HG03469 (cell line): Measurements from ENCODE around the gene KAT14.
"Not testable (repeated sequence)": the region's sequence is repeated elsewhere in the genome, so short reads cannot be mapped to it uniquely, and the experiment has no call there.

Source experiments
- ATAC-seq: cut with Tn5 transposase; IDR thresholded peaks from one replicate; pipeline ENCODE4 v1.9.1; 2021; ENCODE audit warnings: mild to moderate bottlenecking, moderate library complexity, moderate number of reproducible peaks; ENCODE audit not compliant: unreplicated experiment

Gene KAT14, protein sequence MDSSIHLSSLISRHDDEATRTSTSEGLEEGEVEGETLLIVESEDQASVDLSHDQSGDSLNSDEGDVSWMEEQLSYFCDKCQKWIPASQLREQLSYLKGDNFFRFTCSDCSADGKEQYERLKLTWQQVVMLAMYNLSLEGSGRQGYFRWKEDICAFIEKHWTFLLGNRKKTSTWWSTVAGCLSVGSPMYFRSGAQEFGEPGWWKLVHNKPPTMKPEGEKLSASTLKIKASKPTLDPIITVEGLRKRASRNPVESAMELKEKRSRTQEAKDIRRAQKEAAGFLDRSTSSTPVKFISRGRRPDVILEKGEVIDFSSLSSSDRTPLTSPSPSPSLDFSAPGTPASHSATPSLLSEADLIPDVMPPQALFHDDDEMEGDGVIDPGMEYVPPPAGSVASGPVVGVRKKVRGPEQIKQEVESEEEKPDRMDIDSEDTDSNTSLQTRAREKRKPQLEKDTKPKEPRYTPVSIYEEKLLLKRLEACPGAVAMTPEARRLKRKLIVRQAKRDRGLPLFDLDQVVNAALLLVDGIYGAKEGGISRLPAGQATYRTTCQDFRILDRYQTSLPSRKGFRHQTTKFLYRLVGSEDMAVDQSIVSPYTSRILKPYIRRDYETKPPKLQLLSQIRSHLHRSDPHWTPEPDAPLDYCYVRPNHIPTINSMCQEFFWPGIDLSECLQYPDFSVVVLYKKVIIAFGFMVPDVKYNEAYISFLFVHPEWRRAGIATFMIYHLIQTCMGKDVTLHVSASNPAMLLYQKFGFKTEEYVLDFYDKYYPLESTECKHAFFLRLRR

DNA sequence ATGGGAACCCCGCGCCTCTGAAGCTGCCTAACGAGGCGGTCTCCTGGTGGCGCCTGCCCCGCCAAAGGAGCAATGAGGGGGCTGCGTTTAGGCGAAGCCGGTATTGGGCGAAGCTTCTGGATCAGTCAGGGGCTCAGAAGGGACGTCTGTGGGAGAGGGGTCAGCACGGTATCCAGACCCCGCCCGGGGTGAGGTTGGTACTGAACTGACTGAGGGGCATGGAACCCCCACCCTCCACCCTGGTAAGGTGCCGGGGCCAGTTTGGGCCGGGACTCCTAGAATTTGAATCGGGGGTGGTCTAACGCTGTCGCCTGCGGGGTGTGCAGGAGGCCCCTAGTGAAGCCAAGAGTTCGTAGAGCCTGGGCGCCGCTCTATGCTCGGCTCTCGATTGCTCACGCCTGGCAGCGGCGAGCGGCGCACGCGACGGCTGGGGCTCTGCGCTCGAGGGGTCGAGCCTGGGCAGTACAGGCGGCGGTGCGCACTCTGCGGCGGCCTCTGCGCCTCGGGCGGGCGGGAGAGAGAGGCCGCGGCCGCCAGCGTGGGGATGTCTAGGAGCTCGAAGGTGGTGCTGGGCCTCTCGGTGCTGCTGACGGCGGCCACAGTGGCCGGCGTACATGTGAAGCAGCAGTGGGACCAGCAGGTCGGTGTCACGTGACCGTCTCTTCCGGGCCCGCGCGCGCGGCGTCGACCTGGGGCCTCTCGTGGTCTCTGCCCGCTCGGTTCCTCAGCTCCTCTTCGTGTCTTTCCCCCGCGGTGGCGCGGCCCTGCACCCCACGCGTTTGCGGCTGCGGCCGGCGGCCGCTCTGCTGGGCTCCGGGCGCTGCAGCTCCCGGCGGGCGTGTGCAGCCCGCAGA is at the start of gene KAT14, which contains the start of gene PET117:
Gene KAT14, plus strand, starts transcription at position 452 of the 854 bp plus-strand sequence. CDS start 4,798 bp downstream, outside the sequence.
Gene PET117, plus strand, starts transcription at position 452 of the 854 bp plus-strand sequence. Its CDS starts 93 bp downstream, at position 545.
- peak; percentile 80 for ATAC-seq

DNA sequence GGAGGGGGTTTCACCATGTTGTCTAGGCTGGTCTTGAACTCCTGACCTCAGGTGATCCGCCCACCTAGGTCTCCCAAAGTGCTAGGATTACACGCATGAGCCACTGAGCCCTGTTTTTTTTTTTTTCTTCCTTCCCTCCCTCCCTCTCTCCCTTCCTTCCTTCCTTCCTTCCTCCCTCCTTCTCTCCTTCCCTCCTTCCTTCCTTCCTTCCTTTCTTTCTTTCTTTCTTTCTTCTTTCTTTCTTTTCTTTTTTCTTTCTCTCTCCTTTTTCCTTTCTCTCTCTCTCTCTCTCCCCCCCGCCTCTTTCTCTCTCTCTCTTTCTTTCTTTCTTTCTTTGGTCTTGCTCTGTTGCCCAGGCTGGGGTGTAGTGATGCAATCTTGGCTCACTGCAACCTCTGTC is 49.4 kb upstream of the KAT14 start:
- not testable (repeated sequence) for ATAC-seq

DNA sequence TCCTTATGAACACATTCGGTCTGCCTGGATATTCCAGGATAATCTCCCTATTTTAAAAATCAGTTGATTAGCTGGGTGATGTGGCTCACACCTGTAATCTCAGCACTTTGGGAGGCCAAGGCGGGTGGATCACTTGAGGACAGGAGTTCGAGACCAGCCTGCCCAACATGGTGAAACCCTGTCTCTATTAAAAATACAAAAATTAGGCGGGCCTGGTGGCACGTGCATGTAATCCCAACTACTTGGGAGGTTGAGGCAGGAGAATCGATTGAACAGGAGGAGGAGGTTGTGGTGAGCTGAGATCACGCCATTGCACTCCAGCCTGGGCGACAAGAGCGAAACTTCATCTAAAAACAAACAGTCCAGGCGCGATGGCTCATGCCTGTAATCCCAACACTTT is 48.8 kb upstream of the KAT14 start:
- not testable (repeated sequence) for ATAC-seq

DNA sequence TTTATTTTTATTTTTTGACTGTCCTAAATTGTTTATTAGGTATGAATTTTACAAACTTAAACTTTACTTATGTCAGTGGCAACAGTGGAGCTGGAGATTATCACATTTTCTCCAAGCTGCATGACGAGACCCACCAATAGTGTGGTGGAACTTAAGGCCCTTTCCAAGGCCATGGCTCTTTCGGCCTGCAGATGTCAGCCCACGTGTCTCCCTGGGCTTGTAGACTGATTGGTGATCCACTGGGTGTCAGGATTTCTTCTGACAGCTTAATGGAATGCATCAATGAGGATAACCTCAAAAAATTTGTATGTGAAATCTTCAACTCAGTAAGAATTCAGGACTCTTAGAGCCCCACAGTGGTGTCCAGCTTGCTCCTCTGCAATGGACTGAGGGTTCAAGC is 47.6 kb upstream of the KAT14 start:
- no peak for ATAC-seq

DNA sequence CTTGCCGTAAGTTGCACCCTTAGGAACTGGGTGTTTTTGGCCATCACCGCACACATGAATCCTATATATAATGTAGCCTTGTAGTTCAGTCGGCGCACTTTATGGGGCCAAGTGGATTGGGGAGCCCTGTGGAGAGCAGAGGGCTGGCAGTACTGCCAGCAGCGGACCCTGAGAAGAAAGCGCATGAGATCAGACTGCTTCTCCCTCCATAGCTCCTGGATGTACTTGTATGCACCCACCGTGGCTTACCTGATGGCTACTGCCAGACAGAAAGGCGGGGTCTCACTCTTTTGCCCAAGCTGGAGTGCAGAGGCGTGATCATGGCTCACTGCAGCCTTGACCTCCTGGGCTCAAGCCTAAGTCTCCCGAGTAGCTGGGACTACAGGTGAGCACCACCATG is 47.2 kb upstream of the KAT14 start:
- ATAC-seq: no peak

DNA sequence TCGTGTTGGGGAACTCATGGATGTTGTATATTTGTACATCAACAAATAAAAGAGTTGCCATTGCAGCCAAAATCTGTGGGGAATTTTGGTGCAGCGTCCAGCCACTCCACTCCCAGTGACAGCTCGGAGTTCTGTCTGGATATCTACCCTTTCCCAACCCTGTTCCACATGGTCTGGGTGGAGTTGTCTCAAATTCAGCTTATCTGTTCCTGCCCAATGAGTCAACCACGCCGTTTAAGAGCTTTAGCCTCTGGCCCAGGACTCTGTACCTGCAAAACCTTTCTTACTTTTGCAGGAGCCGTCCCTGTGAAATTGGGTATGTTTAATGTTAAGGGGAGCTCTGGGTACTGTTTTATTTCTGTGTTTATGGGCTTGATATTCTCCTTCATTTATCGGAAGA is 46.0 kb upstream of the KAT14 start:
- ATAC-seq: no peak

DNA sequence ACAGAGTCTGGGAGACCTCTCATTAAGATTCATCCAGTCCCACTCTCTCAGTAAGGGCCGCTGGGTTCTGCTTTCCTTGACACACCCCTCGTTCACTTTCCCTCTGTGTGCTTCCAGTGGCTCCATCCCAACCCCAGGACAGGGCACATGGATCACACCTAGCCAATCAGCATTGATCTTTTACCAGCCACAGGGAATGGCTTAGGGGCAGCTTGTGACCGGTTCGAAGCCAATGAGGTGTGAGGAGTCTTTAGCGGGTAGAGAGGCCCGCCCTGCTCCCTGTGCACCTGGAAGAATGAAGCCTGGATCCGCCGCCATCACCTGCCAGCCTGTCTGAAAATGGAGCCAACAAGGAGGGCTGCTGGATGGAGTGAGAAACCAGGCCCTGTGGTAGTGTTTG is 44.8 kb upstream of the KAT14 start:
- ATAC-seq: no peak

DNA sequence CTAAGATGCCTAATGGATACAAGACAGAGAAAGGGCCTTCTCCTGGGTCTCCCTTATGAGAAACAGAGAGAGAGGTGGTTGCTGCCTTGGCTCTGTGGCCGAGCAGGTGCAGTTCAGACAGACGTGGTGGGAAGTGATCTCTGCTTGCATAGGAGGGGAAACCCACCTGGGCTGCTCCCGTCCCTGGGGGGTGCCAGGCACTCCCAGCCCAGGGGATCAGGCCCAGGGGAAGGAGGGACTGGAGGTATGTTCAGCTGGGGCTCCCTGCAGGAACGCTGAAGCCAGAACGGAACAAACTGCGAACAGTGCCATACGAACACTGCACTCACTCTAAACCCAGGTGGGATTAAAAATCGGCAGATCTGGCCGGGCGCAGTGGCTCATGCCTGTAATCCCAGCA is 44.3 kb upstream of the KAT14 start:
- ATAC-seq: no peak

DNA sequence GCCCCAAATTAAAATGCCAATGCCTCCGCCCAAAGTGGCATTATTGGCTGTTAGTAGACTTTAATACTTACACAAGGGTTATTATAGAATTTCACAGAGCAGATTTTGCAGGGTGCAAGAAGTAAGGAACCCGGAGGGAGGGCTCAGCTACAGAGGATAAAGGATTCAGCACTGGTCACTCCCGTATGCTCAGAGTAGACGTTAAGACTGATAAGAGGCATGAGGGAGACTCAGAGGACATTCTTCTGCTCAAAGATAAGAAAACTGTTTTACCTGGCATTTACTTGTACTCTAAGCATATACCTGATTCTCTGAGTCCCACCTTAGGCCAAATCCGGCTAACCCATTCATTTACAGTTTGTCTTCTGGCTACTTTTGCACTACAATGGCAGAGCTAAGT is 43.5 kb upstream of the KAT14 start:
- no peak for ATAC-seq

DNA sequence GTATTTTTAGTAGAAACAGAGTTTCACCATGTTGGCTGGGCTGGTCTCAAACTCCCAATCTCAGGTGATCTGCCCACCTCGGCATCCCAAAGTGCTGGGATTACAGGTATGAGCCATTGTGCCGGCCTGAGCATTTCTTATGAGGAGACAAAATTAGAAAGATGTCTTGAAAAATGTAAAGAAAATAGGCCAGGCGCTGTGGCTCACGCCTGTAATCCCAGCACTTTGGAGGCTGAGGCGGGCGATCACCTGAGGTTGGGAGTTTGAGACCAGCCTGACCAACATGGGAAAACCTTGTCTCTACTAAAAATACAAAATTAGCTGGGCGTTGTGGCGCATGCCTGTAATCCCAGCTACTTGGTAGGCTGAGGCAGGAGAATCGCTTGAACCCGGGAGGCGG is 37.1 kb upstream of the KAT14 start:
- ATAC-seq: not testable (repeated sequence)

DNA sequence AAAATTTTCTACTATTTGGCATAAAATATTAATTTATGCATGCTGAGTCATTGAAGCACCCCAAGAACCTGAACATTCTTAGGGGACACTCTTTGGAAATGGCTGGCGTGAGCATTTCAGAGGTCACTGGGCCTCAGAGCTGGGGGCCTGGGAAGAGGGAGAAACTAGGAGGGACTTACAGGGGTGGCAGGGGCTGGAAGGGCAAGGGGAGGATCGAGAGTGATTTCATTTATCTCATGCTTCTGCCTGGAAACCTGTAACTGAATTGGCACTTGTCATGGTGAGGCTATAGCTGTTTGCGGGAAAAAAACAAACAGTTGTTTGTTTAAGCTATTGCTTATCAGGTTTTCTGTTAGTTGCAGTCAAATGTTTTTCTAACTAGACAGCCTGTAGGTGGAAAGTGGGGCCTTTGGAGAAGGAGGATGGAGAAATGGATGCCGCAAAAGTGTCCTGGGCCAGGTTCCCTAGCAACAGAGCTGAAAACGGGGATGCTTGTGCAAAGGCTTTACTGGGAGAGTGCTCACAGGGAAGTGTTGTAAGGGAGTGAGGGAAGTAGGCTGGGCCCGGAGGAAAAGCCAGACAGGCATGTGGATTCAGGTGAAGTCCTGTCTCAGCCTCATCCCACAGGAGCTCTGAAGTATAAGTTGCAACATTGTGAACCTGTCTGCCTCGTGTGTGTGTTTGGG is 36.4 kb upstream of the KAT14 start:
- ATAC-seq: no peak

DNA sequence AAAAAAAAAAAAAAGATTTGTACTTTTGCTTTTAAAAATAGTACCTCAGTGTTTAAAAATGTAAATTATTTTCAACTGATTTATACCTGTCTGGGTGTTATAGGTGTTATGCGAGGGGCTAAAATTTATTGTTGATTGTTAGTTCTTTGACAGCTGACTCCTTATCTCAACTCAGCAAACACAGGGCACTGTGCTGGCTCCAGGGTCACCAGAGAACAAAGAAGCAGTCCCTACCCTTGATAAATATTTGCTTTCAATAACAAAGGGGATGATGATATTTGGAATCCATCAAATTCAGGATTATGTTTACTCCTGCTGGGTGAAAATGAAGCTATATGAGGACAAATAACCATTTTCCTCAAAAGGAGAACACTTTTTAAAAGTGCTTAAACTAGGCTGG is 34.2 kb upstream of the KAT14 start:
- ATAC-seq: no peak

DNA sequence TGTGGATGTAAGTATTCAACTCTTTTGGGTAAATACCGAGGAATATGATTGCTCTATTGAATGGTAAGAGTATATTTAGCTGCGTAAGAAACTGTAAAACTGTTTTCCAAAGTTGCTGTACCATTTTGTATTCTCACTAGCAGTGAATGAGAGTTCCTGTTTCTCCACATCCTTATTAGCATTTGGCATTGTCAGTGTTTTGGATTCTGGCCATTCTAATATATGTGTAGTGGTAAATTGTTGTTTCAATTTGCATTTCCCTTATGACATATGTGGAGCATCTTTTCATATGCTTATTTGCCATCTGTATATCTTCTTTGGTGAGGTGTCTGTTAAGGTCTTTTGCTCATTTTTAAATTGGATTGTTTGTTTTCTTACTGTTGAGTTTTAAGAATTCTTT is 29.3 kb upstream of the KAT14 start:
- no peak for ATAC-seq

DNA sequence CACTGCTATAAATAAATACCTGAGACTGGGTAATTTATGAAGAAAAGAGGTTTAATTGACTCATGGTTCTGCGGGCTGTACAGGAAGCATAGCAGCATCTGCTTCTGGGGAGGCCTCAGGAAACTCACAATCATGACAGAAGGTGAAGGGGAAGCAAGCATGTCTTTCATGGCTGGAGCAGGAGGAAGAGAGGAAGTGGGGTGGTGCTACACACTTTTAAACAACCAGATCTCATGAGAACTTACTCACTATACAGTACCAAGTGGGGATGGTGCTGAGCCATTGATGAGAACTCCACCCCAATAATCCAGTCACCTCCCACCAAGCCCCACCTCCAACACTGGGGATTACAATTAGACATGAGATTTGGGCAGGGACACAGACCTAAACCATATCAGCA is 9.1 kb upstream of the KAT14 start:
- not testable (repeated sequence) for ATAC-seq

DNA sequence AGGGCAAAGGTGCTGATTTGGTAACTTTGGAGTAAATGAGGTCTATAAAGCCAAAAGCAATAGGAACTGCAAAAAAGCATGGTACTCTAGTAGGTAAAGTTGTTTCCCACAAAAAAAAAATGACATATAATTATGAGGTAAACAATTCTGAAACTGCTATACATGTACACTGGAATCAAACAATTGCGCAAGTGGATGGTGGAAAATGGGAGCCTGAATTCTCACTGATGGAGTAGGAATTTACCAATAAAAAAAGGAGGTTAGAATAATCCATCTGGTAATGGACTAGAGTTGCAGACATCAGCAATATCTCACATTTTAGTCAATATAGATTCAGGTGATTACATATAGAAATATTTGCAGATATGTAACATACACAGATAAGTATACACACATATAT is 5.0 kb upstream of the KAT14 start:
- ATAC-seq: no peak

DNA sequence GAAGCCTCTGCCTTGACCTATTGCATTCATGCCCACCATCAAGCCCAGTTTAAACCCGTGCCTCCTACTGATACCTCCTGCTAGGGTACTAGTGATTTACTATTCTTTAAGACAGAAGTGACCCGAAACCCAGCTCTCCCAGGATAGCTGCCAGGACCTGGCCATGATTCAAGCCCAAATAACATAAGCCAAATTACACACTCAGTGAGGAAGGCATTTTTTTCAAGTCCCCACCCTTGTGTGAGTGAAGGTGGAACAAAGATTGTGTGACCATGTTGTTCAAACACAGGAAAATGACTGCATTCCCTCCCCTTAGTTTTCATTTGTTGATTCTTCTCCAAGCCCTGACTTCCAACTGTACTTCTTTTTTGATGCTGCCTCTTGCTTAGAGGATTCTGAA is 3.7 kb upstream of the KAT14 start:
- no peak for ATAC-seq

DNA sequence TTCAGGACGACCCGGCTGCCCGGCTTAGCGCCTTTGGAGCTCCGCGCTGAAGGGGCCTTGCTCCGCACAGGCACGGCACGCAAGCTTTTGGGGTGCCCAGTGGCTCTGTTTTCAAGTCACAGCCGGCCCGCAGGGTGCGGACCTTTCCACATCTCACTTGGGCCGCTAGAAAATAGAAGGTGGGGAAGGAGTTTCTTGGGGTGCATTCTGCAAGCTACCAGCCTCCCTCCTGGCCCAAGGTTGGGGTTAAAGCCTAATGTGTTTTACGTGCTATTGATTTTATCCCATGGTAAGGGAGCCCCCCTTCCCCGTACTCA is 561 bp downstream of the KAT14 start:
- ATAC-seq: no peak

DNA sequence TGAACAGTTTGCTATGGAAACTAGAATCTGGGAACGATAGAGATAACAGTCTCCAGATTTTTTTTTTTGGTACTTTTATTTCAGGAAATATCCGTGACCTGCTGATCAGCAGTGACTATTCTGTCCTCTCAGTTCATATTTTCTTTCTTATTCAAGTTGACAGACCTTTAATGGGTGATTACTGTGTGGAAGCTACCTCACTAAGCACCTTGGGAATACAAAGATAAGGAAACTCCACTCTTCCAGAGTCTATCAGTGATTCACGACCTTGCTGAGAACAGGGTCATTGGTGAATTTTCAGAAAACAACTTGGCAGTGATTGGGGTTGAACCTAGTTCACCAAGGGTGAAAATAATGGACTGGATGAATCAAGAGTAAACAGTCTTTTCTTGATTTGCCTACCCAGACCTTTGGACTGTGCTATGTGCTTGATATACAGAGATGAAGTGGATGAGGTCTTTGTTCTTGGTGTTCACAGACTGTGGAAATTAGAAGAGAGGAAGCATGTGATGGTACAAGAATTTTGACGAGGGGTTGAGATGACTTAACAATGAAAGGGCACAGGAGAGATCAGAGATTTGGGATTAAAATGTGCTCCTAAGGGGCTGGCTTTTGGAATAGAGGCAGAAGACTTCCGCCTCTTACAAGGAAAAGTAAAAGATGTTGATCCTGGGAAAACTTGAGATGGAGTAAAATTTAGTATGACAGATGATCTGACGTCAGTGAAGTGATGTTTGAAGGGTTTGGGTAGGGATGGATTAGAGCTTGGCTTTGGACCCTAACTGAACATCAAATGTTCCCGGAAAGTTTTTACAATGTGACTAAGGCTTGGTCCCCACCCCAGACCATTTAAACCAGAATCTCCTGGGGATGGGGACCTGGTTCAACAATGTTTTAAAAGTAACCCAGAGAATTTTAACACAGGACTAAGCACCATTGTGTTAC is 1.2 kb downstream of the KAT14 start:
- no peak for ATAC-seq

DNA sequence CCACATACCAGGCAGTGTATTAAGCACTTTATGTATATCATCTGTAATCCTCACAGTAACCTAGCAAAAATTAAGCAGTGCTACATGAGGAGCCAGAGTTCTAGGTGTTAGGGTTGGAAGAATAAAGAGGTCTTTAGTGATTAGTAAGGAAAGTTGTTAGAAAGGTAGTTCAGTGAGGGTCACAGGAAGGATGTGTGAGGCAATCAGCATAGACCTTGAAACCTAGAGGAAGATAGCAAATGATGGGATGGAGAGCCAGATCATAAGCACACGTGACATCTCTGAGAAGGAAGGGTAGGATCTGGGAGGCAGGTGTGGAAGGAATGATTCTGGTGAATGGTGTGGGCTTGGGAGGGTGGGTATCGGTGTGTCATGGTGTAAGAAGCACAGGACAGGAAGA is 2.2 kb downstream of the KAT14 start:
- ATAC-seq: no peak
